H1 (cell line): ENCODE measurements around the gene SRMS. TPM values are rescaled to one million over a fixed set of nuclear protein-coding genes. Genes with fewer than 3 reads are reported as not detected.

Source experiments
- POLR2A ChIP-seq, 2 experiments: IDR thresholded peaks; 1 replicate in 1 of 2; 2 replicates in 1 of 2; pipeline ENCODE4 v1.6.1; 2011; ENCODE audit warnings: low read depth in 2 of 2, low read length in 2 of 2, mild to moderate bottlenecking in 2 of 2; ENCODE audit errors: control extremely low read depth in 1 of 2
- polyA plus RNA-seq, 7 experiments: library from polyadenylated mRNA; depleted of rRNA in 3 of 7; stranded (reverse) in 5 of 7; unstranded in 2 of 7; fragments of >200 nt in 5 of 7; fragments of 200-250 nt in 2 of 7; gene quantifications; 1 replicate in 5 of 7; 2 replicates in 1 of 7; 4 replicates in 1 of 7; pipeline versions ENCODE4 v1.2.1 to v1.2.3, GENCODE V29; 2011 to 2013; ENCODE audit warnings: missing spikeins in 2 of 7, mixed read lengths in 2 of 7
- total RNA-seq: library from RNA; stranded (reverse); fragmentation: NEBNext Ultra II Directional; extraction: Animal tissue kit (Norgen Biotek cat#: 25700); gene quantifications from 2 replicates; pipeline ENCODE4 v1.2.1, GENCODE V29; 2021
- TF ChIP-seq, protein P1 (sequence below): fragments of 300-600 bp; sonication (generic); IDR thresholded peaks from 2 replicates; pipeline ENCODE4 v1.7.1; 2012; ENCODE audit warnings: low read length, moderate library complexity, mild to moderate bottlenecking, inconsistent platforms; ENCODE audit not compliant: insufficient replicate concordance

The SRMS gene
- total and polyA plus RNA-seq, 2 of the 8 experiments (the other 6 are each of a cell fraction or from before 2014, with no cell fraction given) = 0.39 to 0.76 TPM

- TF ChIP-seq, protein P1, sequence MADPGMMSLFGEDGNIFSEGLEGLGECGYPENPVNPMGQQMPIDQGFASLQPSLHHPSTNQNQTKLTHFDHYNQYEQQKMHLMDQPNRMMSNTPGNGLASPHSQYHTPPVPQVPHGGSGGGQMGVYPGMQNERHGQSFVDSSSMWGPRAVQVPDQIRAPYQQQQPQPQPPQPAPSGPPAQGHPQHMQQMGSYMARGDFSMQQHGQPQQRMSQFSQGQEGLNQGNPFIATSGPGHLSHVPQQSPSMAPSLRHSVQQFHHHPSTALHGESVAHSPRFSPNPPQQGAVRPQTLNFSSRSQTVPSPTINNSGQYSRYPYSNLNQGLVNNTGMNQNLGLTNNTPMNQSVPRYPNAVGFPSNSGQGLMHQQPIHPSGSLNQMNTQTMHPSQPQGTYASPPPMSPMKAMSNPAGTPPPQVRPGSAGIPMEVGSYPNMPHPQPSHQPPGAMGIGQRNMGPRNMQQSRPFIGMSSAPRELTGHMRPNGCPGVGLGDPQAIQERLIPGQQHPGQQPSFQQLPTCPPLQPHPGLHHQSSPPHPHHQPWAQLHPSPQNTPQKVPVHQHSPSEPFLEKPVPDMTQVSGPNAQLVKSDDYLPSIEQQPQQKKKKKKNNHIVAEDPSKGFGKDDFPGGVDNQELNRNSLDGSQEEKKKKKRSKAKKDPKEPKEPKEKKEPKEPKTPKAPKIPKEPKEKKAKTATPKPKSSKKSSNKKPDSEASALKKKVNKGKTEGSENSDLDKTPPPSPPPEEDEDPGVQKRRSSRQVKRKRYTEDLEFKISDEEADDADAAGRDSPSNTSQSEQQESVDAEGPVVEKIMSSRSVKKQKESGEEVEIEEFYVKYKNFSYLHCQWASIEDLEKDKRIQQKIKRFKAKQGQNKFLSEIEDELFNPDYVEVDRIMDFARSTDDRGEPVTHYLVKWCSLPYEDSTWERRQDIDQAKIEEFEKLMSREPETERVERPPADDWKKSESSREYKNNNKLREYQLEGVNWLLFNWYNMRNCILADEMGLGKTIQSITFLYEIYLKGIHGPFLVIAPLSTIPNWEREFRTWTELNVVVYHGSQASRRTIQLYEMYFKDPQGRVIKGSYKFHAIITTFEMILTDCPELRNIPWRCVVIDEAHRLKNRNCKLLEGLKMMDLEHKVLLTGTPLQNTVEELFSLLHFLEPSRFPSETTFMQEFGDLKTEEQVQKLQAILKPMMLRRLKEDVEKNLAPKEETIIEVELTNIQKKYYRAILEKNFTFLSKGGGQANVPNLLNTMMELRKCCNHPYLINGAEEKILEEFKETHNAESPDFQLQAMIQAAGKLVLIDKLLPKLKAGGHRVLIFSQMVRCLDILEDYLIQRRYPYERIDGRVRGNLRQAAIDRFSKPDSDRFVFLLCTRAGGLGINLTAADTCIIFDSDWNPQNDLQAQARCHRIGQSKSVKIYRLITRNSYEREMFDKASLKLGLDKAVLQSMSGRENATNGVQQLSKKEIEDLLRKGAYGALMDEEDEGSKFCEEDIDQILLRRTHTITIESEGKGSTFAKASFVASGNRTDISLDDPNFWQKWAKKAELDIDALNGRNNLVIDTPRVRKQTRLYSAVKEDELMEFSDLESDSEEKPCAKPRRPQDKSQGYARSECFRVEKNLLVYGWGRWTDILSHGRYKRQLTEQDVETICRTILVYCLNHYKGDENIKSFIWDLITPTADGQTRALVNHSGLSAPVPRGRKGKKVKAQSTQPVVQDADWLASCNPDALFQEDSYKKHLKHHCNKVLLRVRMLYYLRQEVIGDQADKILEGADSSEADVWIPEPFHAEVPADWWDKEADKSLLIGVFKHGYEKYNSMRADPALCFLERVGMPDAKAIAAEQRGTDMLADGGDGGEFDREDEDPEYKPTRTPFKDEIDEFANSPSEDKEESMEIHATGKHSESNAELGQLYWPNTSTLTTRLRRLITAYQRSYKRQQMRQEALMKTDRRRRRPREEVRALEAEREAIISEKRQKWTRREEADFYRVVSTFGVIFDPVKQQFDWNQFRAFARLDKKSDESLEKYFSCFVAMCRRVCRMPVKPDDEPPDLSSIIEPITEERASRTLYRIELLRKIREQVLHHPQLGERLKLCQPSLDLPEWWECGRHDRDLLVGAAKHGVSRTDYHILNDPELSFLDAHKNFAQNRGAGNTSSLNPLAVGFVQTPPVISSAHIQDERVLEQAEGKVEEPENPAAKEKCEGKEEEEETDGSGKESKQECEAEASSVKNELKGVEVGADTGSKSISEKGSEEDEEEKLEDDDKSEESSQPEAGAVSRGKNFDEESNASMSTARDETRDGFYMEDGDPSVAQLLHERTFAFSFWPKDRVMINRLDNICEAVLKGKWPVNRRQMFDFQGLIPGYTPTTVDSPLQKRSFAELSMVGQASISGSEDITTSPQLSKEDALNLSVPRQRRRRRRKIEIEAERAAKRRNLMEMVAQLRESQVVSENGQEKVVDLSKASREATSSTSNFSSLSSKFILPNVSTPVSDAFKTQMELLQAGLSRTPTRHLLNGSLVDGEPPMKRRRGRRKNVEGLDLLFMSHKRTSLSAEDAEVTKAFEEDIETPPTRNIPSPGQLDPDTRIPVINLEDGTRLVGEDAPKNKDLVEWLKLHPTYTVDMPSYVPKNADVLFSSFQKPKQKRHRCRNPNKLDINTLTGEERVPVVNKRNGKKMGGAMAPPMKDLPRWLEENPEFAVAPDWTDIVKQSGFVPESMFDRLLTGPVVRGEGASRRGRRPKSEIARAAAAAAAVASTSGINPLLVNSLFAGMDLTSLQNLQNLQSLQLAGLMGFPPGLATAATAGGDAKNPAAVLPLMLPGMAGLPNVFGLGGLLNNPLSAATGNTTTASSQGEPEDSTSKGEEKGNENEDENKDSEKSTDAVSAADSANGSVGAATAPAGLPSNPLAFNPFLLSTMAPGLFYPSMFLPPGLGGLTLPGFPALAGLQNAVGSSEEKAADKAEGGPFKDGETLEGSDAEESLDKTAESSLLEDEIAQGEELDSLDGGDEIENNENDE = no peak
- TF ChIP-seq POLR2A (IDR thresholded peaks at IDR 0.05; ENCODE audit: control extremely low read depth in 1 of 2, low read depth in 2 of 2, low read length in 2 of 2) = no peak
Observed at GRCh38 chr20:63546956-63547724, 409 bp downstream of the SRMS start (continued).
